HG03095 (cell line): Measurements from ENCODE around the gene EPN2.

Experiments used
- ATAC-seq: cut with Tn5 transposase; IDR thresholded peaks from one replicate; pipeline ENCODE4 v1.9.1; 2021; ENCODE audit warnings: moderate library complexity; ENCODE audit not compliant: unreplicated experiment

The EPN2 gene

DNA sequence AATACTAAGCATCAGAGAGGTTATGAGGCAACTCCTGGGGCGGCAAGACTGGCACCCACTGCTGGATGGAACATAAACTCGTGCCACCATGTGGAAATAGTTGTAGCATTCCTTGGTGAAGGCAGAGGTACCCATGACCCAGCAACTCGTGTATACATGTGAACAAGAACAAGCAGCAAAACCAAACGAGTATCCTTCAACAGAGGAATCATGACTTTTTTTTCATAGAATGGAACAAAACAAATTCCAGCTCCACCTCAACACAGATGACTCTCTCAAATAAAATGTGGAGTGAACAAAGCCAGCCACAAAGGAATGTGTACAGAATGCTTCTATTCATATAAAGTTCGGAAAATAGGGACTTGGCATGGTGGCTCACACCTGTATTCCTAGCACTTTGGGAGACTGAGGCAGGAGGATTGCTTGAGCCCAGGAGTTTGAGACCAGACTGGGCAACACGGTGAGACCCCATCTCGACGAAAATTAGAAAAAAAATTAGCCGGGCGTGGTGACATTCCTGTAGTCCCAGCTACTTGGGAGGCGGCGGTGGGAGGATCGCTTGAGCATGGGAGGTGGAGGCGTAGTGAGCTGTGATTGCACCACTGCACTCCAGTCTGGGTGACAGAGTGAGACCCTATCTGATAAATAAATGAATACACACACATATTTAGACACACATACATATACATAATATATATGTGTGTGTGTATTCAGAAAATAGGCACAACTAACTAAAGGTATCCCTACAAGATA, 90.0 kb downstream of the EPN2 start:
- ATAC-seq, result no peak

DNA sequence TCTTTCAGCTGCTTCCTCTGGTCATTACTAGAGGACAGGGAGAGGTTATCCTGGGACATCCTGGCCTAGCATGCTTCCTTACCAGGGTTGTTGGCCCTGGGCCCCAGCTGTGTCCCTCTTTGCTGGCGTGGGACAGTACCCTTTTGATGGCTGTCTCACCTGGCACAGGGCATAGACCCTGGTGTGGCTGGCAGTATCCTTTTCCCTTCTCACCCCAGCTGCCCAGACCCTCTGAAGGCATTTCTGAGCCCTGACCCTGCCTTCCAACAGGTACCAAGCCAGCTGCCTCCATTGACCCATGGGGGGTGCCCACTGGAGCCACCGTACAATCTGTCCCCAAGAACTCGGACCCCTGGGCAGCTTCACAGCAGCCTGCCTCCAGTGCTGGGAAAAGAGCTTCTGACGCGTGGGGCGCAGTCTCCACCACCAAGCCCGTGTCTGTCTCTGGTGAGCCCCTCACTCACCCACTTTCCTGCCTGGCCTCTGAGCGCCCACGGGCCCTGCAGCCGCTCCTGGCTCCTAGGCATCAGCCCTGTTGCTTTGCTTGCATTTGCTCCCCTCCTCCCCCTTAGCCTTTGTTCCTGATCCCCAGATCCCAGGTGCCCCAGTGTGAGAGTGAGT, 91.4 kb downstream of the EPN2 start:
- no peak for ATAC-seq

DNA sequence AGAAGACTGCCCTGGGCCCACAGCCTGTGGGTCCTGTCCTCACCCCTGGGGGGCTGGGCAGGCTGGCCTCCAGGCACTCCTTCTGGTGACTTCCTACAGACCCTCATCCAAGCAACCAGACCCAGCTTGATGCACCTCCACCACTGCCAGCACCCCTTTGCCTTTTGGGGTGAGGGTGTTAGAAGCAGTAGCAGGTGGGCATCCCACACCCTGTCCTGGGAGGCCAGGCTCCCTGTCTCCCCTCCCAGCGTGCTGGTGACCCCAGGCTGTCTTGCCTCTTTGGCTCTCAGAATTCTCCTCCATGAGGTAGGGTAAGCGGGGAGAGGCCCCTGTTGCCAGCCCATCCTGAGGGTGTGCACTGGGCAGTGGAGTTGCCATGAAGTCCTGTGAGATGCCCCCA, 92.0 kb downstream of the EPN2 start:
- no peak for ATAC-seq

DNA sequence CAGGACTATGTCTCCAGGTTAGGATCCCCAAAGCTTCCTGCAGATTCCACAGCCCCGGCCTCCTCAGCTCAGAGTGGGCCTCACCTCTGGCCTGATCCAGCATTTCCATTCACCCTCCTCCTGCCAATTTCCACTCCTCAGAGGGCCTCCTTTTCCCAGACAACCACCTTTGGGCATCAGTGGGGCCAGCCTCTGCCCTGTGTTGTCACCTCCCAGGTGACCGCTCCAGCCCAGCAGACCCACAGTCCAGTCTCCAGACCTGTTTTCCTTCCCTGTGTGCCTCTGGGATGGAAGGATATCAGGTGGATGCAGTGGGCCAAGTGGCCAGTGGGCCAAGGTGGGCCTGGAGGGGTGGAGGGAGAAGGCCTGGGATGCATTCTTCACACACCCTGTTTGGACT, 92.7 kb downstream of the EPN2 start:
- ATAC-seq, result no peak

DNA sequence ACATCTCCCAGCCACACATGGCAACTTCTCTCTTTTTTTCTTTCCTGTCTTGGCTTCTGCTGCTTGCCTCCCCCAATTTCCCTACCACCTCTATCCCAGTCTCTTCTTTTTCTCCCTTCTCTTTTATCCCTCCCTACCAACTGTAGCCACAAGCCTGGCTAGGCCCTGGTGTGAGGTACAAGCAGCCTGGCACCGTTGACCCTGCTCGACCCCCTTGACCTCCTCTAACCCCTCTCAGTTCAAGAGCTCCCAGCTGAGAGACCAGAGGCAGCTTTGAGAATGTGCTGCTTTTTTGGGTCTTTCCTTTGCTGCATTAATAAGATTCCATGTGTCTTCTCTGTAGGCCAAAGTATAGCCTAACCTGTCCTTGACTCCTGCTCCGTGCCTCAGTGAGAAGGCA, 93.1 kb downstream of the EPN2 start:
- ATAC-seq, result no peak

DNA sequence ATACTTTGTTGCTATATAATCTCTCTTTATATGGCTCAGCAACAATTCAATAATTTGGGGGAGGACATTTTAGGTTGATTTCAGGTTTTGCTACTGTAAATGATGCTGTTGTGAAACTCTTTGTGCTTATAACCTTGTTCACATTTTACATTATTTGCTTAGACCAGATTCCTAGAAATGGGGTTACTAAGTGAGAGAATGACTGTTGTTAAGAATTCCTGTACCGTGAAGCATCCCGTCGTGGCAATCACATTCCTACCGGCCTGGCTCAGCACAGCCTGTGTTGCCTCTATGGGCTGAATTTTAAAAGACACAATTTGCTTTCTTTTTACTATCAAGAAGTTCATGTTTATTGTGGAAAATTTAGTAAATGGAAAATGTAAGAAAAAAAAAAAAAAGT, 94.0 kb downstream of the EPN2 start:
- no peak for ATAC-seq

DNA sequence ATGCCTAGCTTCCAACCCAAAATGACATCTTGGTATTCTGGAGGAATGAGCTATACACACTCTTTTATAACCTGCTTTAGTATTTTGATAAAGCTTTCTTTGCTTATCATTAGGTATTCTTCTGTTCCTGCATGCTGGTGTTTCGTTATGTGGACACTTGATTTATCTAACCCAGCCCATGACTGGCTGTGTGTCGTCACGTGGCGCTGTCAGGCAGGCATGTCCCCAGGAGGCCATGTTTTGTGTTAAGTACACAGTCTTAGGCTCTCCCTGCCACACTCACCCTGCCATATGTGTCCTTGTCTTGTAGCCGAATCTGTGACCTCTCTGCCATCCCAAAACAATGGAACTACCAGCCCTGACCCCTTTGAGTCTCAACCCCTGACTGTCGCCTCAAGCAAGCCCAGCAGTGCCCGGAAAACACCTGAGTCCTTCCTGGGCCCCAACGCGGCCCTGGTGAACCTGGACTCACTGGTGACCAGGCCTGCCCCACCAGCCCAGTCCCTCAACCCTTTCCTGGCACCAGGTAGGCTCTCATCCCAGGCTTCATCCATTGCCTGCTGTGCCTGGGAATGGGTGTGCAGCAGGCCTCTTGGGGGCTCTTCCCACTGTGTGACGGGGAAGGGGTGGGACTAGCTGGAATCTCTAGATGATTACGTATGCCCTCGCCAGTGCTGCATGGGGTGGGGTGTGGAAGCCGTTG, 94.5 kb downstream of the EPN2 start:
- ATAC-seq, result no peak

DNA sequence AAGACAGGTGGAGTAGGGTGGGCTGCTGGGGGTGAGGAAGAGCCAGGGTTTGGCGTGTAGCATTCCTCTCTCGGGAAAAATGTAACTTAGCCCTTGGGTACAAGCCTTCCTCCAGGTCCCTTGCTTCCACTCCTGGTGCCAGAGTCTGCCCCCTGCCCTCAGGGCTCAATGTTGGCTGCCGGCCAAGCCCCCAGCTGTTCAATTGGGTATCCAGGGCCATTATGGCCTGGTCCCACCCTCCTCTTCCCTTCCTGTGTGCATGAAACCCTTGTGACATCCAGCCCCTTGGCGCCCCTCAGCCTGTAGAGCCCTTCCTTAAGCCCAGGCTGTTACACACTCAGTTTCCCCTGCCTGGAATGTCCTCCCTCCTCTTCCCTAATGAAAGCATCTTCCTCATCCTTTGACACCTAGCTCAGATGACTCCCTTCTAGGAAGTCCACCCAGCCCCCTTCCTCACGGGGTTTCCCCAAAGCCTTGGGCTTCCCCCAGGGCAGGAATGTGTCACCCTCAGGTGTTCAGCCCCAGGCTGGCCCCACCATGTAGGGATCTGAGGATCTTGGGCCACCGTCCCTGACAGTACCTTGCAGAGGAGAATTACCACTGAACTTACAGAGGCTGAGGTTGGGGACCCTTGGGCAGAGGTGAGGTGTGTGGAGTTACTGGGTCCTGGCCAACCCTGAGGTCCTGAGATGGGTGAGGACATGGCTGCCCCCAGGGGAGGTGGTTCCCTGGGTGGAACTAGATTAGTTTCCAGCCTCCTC, 95.4 kb downstream of the EPN2 start:
- ATAC-seq, result no peak

DNA sequence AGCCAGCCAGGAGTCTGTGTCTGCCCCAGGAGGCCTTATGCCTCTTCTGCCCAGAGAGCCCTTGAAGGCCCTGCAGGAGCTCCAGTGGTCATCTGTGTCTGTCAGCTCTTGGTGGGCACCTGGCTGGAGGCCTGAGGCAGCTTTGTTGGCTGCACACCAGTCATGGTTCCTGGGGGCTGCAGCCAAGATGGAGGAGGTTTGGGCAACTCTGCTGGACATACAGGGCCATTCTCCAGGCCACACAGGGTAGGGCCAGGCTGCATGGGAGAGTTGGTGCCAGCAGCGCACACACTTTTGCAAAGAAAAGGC, 95.9 kb downstream of the EPN2 start:
- ATAC-seq, result no peak

DNA sequence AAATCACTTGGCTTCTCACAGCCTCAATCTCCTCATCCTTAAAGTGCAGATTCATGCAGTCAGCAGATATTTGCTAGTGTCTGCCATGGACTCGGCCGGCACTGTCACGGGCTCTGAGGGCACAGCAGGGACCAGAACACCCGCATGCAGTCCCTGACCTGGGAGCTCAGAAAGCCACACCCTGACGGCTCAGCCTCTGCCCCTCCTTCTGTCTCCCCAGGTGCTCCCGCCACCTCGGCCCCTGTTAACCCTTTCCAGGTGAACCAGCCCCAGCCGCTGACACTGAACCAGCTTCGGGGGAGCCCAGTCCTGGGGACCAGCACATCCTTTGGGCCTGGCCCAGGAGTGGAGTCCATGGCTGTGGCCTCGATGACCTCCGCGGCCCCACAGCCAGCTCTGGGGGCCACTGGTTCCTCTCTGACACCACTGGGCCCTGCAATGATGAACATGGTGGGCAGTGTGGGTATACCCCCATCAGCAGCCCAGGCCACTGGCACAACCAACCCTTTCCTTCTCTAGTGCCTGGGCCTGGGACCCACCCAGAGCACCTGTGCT, 96.6 kb downstream of the EPN2 start:
- ATAC-seq, result no peak

DNA sequence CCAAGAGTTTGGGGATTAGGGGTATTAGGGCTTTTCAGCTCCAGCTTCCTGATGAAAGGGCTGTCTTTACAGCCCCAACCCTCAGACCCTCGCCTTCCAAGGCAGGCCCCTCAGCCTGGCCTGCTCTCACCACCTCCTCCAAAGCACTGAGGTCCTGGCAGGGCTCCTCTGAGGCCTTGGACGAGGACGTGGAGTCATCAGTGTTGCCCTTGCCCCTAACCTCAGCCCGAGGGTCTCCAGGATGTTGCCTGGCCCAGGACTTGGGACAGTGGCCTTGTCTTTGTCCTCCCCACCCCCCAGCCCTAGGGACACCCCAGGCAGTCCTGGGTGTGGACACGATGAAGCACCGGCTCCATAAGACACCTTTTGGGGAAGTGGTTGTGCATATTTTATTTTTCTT, 97.2 kb downstream of the EPN2 start:
- ATAC-seq, result no peak

DNA sequence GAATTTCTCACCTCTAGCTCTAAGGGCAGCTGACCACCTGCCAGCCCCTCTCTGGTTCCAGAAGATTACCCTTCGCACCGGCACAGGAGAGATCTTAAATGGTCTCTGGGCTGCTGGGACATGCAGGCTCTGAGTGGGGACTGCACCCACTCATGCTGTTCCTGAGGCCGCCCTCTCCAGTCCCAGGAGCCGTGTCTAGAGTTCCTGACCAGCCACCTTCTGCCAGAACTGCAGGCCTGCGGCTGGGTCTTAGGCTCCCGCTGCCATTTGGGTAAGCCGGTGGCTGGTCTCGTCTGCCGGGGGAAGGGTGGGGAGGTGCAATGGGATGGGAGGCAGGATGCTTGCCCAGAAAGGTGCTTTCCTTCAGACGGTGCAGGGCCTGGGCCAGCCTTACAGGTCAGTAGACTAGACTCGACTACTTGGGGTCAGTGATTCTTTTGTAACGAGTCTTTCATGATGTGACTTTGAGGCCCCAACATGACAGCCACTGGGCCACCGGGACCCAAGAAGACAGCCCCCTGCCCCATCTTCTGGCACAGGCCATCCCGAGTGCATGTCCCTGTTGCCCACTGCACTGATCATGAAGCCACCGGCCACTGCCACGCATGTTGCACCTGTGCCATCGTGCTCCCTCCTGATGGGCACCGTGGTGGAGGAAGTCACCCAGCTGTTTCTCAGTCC, 98.9 kb downstream of the EPN2 start:
- ATAC-seq, result no peak

DNA sequence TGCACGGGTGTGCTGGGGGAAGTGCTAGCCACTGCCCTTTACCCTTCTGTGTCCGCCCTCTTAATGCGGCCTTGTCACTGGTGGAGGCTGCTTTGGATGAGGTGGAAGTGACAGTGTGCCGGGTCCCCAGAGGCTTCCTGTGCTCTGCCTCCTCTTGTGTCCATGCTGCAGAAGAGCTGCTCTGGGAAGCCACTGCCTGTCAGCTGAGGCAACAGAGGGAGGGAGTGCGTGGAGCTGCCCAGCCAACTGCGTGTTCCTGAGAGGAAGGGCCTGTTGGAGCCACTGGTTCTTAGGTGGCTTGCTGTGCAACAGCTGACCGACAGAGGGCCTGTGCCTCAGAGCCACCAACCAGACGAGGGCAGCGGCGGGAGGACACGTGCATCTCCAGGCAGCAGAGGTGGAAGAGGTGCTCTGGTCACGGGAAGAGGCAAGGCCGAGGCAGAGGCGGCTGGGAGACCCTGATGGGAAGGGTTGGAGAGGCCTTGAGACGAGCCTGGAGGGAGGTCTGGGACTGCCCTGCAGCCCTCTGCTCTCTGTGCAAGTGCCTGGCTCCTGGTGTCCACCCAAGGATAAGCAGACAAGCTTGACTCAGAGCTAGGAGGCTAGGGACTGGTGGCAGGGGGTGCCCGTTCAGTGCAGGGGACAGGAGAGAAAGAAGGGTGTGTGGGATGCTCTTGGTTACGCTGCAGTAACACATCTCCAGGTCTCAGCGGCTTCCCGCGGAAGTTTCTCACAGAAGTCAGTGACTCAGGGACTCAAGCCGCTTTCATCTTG, 100.0 kb downstream of the EPN2 start:
- ATAC-seq, result no peak

DNA sequence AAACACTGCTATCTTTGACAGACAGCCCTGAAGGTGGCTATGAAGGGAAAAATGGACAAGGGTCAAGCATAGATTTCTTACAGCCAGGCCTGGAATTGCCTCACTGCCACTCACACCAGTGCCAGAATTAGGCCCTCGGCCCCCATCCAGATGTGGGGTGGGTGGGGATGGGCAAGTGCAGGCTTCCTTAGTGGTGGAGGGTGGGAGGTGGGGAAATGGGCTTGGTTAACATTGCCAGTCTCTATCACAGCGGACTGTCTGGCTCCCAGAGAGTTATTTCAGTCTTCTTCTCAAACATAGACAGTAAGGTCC, 100.5 kb downstream of the EPN2 start:
- ATAC-seq, result no peak

DNA sequence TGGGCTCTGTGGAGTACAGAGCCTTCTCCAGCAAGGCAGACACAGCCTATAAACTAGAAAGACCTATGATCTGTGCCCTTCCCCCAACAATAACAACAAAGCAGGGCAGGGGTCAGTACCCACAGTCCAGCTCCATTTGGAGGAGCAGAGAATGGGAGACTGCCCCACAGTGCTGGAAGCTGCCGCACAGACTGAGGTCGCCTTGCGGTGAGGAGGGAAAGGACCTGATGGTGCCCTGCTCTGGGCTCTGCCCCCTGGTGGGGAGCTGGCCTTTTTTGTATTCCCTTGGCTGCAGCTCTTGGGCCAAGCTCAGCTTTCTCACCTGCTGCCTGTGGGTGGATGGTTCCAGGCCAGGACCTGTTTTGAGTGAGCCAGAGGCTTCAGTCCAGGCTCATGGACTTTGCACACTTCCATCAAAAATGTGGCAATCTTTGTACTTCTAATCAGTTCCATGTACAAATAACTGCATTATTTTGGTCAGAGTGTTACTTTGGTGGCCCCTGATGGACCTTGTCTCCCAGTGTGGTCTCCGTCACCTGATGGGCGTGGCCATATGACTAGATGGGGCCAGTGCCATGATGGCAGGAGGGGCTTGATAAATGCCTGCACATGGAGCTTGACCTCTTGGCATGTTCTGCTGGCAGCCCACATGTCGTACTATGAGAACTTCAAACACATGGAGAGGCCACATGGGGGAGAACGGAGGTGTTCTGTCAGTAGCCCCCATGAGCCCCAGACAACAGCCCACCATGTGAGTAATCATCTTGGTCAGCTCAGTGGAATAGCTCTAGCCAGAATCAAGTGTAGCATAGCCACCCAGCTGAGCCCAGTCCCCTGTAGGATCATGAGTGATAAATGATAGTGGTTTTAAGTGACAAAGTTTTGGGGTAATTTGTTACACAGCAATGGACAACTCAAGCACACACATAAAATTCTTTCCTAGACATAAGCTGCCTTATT, 101.1 kb downstream of the EPN2 start:
- no peak for ATAC-seq

DNA sequence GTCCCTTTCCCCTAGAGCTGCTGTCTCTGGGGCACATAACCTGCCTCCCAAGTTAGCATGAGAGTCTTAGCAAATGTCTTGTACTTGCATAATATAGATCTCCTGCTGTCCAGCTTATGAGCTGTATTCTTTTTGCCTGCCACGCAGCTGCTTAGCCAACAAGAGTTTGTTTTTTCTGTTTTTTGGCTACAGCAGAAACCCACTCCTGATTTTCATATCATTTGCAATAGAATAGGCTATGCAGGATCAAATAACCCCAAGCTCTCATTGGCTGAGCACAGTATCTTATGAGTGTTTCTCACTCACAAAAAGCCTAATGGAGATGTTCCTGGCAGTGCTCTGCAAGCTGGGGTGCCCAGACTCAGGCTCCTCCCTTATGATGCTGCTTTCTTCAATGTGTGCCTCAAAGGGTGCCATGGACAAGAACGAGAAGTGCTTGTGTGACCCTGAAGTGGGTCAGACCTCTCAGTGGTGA, 102.2 kb downstream of the EPN2 start:
- ATAC-seq, result no peak

DNA sequence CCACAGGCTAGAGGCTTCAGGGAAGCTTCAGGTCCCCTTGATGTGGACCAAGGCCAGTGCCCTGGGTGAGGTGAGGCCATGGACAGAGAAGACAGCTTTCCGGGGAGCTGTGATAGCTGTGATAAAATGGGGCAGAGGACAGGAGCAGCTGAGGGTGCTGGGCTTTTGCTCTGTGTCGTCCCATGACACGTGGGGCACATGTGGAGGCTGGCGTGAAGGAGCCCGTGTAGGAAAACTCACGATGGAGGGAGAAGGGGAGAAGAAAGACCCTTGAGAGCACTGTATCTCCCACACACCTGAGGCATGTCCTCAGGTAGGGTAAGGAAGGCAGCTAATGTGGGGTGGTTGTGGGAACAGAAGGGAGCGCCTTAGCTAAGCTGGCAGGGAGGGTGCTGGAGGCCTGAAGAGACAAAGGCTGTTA, 104.1 kb downstream of the EPN2 start:
- ATAC-seq, result no peak

DNA sequence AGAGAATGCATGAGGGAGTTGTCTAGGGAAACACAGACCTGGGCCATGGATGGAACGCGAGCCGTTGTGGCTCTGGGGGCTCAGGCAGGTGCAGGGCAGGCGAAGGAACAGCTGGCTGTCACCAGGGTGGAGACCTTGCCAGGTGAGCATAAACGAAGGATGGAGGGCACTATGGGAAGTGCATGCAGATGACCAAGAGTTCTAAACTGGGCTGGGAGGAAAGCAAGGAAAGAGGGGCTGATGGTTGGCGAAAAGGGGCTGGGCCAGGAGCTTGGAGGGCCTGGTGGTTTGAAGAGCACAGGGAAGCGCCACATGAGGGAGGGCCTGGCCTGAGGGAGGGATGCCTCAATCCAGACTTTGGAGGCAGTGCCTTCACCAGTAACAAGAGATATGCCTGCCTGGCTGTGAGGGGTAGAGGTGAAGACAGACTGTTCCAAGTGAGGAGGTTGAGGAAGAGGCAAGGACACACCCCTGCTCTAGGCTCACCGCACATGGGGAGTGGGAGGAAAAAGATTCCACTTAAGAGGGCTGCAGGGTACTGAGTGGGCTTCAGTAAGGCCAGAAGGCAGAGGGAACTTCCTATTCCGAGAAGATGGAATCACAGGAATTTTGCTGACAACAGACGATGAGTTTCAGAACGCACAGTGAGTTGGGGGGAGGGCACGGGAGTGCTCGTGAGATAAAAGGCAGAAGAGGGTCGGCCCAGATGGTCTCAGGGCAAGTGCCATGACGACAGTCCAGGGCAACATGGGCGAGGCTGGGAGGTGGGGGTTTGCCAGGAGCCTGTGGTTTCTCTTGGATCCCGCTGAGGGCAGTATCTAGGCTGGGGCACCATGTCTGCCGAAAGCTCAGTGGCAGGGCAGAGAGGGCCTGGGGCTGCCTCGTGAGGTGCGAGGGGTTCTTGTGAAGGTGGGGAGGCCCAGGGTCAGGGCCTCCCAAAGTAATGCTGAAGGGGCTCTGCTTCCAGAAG, 104.8 kb downstream of the EPN2 start:
- no peak for ATAC-seq
